HEK293 (cell line): ENCODE results near the gene IZUMO1.
A peak's percentile ranks its signal among the peaks of the same experiment; 100 is the strongest.

ENCODE experiments used
- HOXA7 ChIP-seq: sonication (generic); formaldehyde crosslinking; IDR thresholded peaks from 2 replicates; pipeline ENCODE4 v1.8.1; 2022; ENCODE audit warnings: missing genetic modification reagents, borderline replicate concordance
- PATZ1 ChIP-seq: fragments of 450-650 bp; formaldehyde crosslinking; IDR thresholded peaks from 2 replicates; pipeline ENCODE4 v1.5.1; 2016; ENCODE audit warnings: missing biosample characterization, missing genetic modification characterization
- PRDM6 ChIP-seq: fragments of 450-650 bp; formaldehyde crosslinking; IDR thresholded peaks from 2 replicates; pipeline ENCODE4 v1.5.1; 2017; ENCODE audit warnings: missing biosample characterization, missing genetic modification characterization
- RBAK ChIP-seq: fragments of 450-650 bp; formaldehyde crosslinking; IDR thresholded peaks from 2 replicates; pipeline ENCODE4 v1.5.1; 2016; ENCODE audit warnings: missing biosample characterization, missing genetic modification characterization
- SETDB1 ChIP-seq: IDR thresholded peaks from one replicate; pipeline ENCODE4 v1.6.1; 2017; ENCODE audit warnings: mild to moderate bottlenecking, low read length, moderate library complexity, mixed read lengths; ENCODE audit not compliant: insufficient read length
- TSHZ1 ChIP-seq: fragments of 450-650 bp; formaldehyde crosslinking; IDR thresholded peaks from 2 replicates; pipeline ENCODE4 v1.5.1; 2016; ENCODE audit warnings: missing biosample characterization, missing genetic modification characterization, borderline replicate concordance
- YY2 ChIP-seq: fragments of 450-650 bp; formaldehyde crosslinking; IDR thresholded peaks from 2 replicates; pipeline ENCODE4 v1.5.1; 2016; ENCODE audit warnings: missing biosample characterization, missing genetic modification characterization
- ZNF133 ChIP-seq: fragments of 450-650 bp; formaldehyde crosslinking; IDR thresholded peaks from 2 replicates; pipeline ENCODE4 v1.5.1; 2016; ENCODE audit warnings: missing biosample characterization, missing genetic modification characterization
- ZNF146 ChIP-seq: fragments of 450-650 bp; formaldehyde crosslinking; IDR thresholded peaks from 2 replicates; pipeline ENCODE4 v1.5.1; 2016; ENCODE audit warnings: missing biosample characterization, missing genetic modification characterization
- ZNF280D ChIP-seq: fragments of 450-650 bp; formaldehyde crosslinking; IDR thresholded peaks from 2 replicates; pipeline ENCODE4 v1.5.1; 2016; ENCODE audit warnings: missing biosample characterization, missing genetic modification characterization
- ZNF335 ChIP-seq: fragments of 450-650 bp; formaldehyde crosslinking; conservative IDR thresholded peaks from 2 replicates; pipeline ENCODE4 v1.5.1; 2016; ENCODE audit warnings: missing biosample characterization, missing genetic modification characterization
- ZNF341 ChIP-seq: fragments of 450-650 bp; formaldehyde crosslinking; IDR thresholded peaks from 2 replicates; pipeline ENCODE4; 2016; ENCODE audit warnings: low read depth, missing biosample characterization, missing genetic modification characterization
- ZNF548 ChIP-seq: fragments of 450-650 bp; formaldehyde crosslinking; IDR thresholded peaks from 2 replicates; pipeline ENCODE4 v1.5.1; 2016; ENCODE audit warnings: missing biosample characterization, missing genetic modification characterization
- ZNF555 ChIP-seq: fragments of 450-650 bp; formaldehyde crosslinking; conservative IDR thresholded peaks from 2 replicates; pipeline ENCODE4 v1.5.1; 2017; ENCODE audit warnings: missing biosample characterization, mild to moderate bottlenecking, missing genetic modification characterization, inconsistent platforms
- ZNF600 ChIP-seq: fragments of 450-650 bp; formaldehyde crosslinking; IDR thresholded peaks from 2 replicates; pipeline ENCODE4 v1.5.1; 2016; ENCODE audit warnings: missing biosample characterization, missing genetic modification characterization
- ZNF610 ChIP-seq: fragments of 450-650 bp; formaldehyde crosslinking; IDR thresholded peaks from 2 replicates; pipeline ENCODE4 v1.5.1; 2016; ENCODE audit warnings: missing biosample characterization, missing genetic modification characterization, borderline replicate concordance
- ZNF645 ChIP-seq: fragments of 450-650 bp; formaldehyde crosslinking; IDR thresholded peaks from 2 replicates; pipeline ENCODE4; 2016; ENCODE audit warnings: missing biosample characterization, missing genetic modification characterization
- TF ChIP-seq, protein P1 (sequence below): fragments of 450-650 bp; formaldehyde crosslinking; IDR thresholded peaks from 2 replicates; pipeline ENCODE4 v1.5.1; 2016; ENCODE audit warnings: missing biosample characterization, missing genetic modification characterization
- TF ChIP-seq, protein P2 (sequence below): IDR thresholded peaks from 2 replicates; pipeline ENCODE4 v1.6.1; 2011; ENCODE audit warnings: mild to moderate bottlenecking, low read depth, low read length, borderline replicate concordance
- TF ChIP-seq, protein P3 (sequence below): fragments of 450-650 bp; formaldehyde crosslinking; IDR thresholded peaks from 2 replicates; pipeline ENCODE4 v1.5.1; 2016; ENCODE audit warnings: missing biosample characterization, missing genetic modification characterization

IZUMO1 gene

DNA sequence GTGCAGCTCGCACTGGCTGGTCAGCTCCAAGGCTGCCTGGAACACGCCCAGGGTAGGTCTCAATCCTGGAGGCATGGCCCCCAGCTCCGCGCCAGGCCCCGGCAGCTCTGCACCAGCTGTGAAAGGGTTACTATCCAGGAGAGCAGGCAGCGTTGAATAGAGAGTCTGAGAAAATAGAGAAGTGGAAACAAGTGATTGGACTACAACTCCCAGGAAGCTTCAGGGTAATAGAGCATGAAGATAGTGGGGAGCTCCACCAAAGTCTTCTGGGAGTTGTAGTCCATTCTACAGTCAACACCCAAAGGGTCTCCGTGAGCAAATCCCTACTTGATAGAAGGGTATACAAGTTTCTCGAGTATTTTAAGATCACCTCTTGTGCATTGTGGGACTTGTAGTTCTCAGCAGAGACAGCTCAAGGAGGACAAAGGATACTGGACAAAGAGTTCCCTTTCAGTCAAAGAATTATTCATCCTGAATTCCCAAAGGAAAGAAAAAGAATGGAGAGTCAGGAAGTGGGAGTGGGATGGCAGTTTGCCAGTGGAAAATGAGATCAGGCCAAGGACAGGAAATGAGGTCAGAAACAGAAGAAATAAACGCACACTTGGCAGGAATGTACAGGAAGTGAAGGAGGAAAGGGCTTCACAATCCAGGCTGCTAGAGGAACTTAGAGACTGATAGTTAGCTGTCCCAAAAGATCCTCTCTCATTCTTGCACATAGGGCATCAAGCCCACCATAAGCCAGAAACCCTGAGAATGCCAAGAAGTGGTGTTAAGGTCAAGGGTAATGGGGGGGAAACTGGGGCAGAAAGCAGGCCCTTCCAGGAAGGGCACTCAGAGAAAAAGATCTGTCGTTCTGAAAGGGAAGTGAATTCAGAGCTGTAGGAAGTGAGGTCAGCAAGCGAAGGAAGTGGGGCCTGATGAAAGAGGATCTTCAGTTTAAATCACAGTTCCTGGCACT, 21.6 kb downstream of the IZUMO1 start (continued):
- TF ChIP-seq ZNF146 (no peak), ZNF548 (tag by site-specific recombination) (no peak), ZNF133 (tag by site-specific recombination) (no peak), YY2 (tag by site-specific recombination) (no peak), ZNF555 (no peak), PATZ1 (no peak), ZNF610 (tag by site-specific recombination) (no peak), ZNF280D (tag by site-specific recombination) (no peak), TSHZ1 (tag by site-specific recombination) (no peak), PRDM6 (tag by site-specific recombination) (no peak), ZNF600 (tag by site-specific recombination) (no peak), ZNF645 (no peak), RBAK (tag by site-specific recombination) (no peak), ZNF341 (tag by site-specific recombination) (no peak), SETDB1 (no peak), ZNF335 (peak; percentile 93), HOXA7 (CRISPR knock-in tag) (no peak)
- TF ChIP-seq, protein P1, sequence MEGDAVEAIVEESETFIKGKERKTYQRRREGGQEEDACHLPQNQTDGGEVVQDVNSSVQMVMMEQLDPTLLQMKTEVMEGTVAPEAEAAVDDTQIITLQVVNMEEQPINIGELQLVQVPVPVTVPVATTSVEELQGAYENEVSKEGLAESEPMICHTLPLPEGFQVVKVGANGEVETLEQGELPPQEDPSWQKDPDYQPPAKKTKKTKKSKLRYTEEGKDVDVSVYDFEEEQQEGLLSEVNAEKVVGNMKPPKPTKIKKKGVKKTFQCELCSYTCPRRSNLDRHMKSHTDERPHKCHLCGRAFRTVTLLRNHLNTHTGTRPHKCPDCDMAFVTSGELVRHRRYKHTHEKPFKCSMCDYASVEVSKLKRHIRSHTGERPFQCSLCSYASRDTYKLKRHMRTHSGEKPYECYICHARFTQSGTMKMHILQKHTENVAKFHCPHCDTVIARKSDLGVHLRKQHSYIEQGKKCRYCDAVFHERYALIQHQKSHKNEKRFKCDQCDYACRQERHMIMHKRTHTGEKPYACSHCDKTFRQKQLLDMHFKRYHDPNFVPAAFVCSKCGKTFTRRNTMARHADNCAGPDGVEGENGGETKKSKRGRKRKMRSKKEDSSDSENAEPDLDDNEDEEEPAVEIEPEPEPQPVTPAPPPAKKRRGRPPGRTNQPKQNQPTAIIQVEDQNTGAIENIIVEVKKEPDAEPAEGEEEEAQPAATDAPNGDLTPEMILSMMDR (tag by site-specific recombination) = no peak
- TF ChIP-seq, protein P2, sequence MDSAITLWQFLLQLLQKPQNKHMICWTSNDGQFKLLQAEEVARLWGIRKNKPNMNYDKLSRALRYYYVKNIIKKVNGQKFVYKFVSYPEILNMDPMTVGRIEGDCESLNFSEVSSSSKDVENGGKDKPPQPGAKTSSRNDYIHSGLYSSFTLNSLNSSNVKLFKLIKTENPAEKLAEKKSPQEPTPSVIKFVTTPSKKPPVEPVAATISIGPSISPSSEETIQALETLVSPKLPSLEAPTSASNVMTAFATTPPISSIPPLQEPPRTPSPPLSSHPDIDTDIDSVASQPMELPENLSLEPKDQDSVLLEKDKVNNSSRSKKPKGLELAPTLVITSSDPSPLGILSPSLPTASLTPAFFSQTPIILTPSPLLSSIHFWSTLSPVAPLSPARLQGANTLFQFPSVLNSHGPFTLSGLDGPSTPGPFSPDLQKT = no peak
- TF ChIP-seq, protein P3, sequence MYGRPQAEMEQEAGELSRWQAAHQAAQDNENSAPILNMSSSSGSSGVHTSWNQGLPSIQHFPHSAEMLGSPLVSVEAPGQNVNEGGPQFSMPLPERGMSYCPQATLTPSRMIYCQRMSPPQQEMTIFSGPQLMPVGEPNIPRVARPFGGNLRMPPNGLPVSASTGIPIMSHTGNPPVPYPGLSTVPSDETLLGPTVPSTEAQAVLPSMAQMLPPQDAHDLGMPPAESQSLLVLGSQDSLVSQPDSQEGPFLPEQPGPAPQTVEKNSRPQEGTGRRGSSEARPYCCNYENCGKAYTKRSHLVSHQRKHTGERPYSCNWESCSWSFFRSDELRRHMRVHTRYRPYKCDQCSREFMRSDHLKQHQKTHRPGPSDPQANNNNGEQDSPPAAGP (tag by site-specific recombination) = no peak
